Liver (tissue), 9 donors: Measurements from ENCODE around the gene PHGDH. TPM values are rescaled to one million over a fixed set of nuclear protein-coding genes. Genes with fewer than 3 reads are reported as not detected.

Experiments
- DNase-seq: peaks from one replicate; pipeline ENCODE4 v3.0.0-alpha.2; 2017; ENCODE audit warnings: low spot score
- H3K27ac ChIP-seq, 2 donors: one replicate each; pipeline ENCODE4 v1.7.0; 2013; ENCODE audit warnings: inconsistent platforms in 2 of 2, low read length in 2 of 2, control low read depth in 1 of 2, low read depth in 1 of 2, mild to moderate bottlenecking in 1 of 2
- H3K27me3 ChIP-seq, 4 donors: one replicate each; pipeline versions ENCODE4 v1.6.1 to v1.7.0; 2013; ENCODE audit warnings: low read length in 3 of 4, inconsistent platforms in 1 of 4, mild to moderate bottlenecking in 1 of 4, moderate library complexity in 1 of 4; ENCODE audit not compliant: control insufficient read depth in 4 of 4, insufficient read depth in 4 of 4
- H3K36me3 ChIP-seq, 4 donors: one replicate each; pipeline versions ENCODE4 v1.6.1 to v1.7.0; 2013; ENCODE audit warnings: low read length in 3 of 4, mild to moderate bottlenecking in 3 of 4, low read depth in 1 of 4, moderate library complexity in 1 of 4; ENCODE audit not compliant: control insufficient read depth in 4 of 4, insufficient read depth in 3 of 4
- H3K4me1 ChIP-seq, 4 donors: one replicate each; pipeline versions ENCODE4 v1.6.1 to v1.7.0; 2013; ENCODE audit warnings: low read length in 3 of 4, mild to moderate bottlenecking in 3 of 4, moderate library complexity in 1 of 4; ENCODE audit not compliant: control insufficient read depth in 4 of 4, insufficient read depth in 4 of 4
- H3K4me3 ChIP-seq, 3 donors: one replicate each; pipeline versions ENCODE4 v1.6.1 to v1.7.0; 2013; ENCODE audit warnings: low read length in 3 of 3, control low read depth in 1 of 3, low read depth in 1 of 3, mild to moderate bottlenecking in 1 of 3
- H3K9ac ChIP-seq, 2 donors: one replicate each; pipeline ENCODE4 v1.7.0; 2013; ENCODE audit warnings: low read length in 2 of 2, mild to moderate bottlenecking in 2 of 2, moderate library complexity in 2 of 2, control low read depth in 1 of 2, low read depth in 1 of 2
- H3K9me3 ChIP-seq, 4 donors: one replicate each; pipeline versions ENCODE4 v1.6.1 to v1.7.0; 2013; ENCODE audit warnings: low read length in 3 of 4; ENCODE audit not compliant: control insufficient read depth in 4 of 4
- EGR1 ChIP-seq, 2 donors: IDR thresholded peaks; 2 replicates each; pipeline ENCODE4 v1.6.1; 2016 to 2018; ENCODE audit warnings: antibody characterized with exemption in 2 of 2, low read depth in 2 of 2
- FOXA1 ChIP-seq: IDR thresholded peaks from 2 replicates; pipeline ENCODE4 v1.6.1; 2016; ENCODE audit warnings: antibody characterized with exemption
- FOXA2 ChIP-seq: IDR thresholded peaks from 2 replicates; pipeline ENCODE4 v1.6.1; 2016; ENCODE audit warnings: antibody characterized with exemption
- GABPA ChIP-seq, 2 donors: IDR thresholded peaks in 1 of 2; conservative IDR thresholded peaks in 1 of 2; 2 replicates each; pipeline ENCODE4 v1.6.1; 2016; ENCODE audit warnings: antibody characterized with exemption in 2 of 2, mild to moderate bottlenecking in 1 of 2, moderate library complexity in 1 of 2
- HNF4A ChIP-seq, 2 donors: conservative IDR thresholded peaks; 2 replicates each; pipeline ENCODE4 v1.6.1; 2016; ENCODE audit warnings: antibody characterized with exemption in 2 of 2, mild to moderate bottlenecking in 2 of 2
- HNF4G ChIP-seq: IDR thresholded peaks from 2 replicates; pipeline ENCODE4 v1.6.1; 2016; ENCODE audit warnings: antibody characterized with exemption
- JUND ChIP-seq, 2 donors: IDR thresholded peaks; 2 replicates each; pipeline ENCODE4 v1.6.1; 2016; ENCODE audit warnings: antibody characterized with exemption in 2 of 2
- NR2F2 ChIP-seq: IDR thresholded peaks from 2 replicates; pipeline ENCODE4 v1.6.1; 2016; ENCODE audit warnings: antibody characterized with exemption
- RAD21 ChIP-seq, 2 donors: IDR thresholded peaks; 2 replicates each; pipeline ENCODE4 v1.6.1; 2016; ENCODE audit warnings: antibody characterized with exemption in 2 of 2, mild to moderate bottlenecking in 2 of 2
- RXRA ChIP-seq, 2 donors: IDR thresholded peaks; 2 replicates each; pipeline ENCODE4 v1.6.1; 2017 to 2018; ENCODE audit warnings: antibody characterized with exemption in 2 of 2, mild to moderate bottlenecking in 1 of 2
- SP1 ChIP-seq: IDR thresholded peaks from 2 replicates; pipeline ENCODE4 v1.6.1; 2018; ENCODE audit warnings: antibody characterized with exemption, mild to moderate bottlenecking
- TAF1 ChIP-seq: conservative IDR thresholded peaks from 2 replicates; pipeline ENCODE4 v1.6.1; 2016; ENCODE audit warnings: antibody characterized with exemption, mild to moderate bottlenecking
- WGBS: extraction: QIAGEN DNeasy Blood & Tissue Kit; methylation state at CpG from one replicate; pipeline ENCODE4 v1.1.7; 2013; 5-methylcytosine and 5-hydroxymethylcytosine counted together
- polyA plus RNA-seq, 2 donors: library from polyadenylated mRNA; stranded (reverse) in 1 of 2; unstranded in 1 of 2; fragments of 200-250 nt in 1 of 2; fragments of >200 nt in 1 of 2; fragmentation: Nextera tagmentation in 1 of 2; extraction: Ambion mirVana in 1 of 2; gene quantifications; one replicate each; pipeline versions ENCODE4 v1.2.1 to v1.2.3, GENCODE V29; 2013 to 2015
- total RNA-seq, 2 donors: library from RNA; depleted of rRNA; stranded (reverse); fragments of >200 nt; gene quantifications; one replicate each; pipeline ENCODE4 v1.2.3, GENCODE V29; 2014
- TF ChIP-seq, protein P1 (sequence below): fragments of 150-350 bp; IDR thresholded peaks from 2 replicates; pipeline ENCODE4 v1.5.1; 2017; ENCODE audit warnings: improper control_type of control experiment, low read depth, low read length; ENCODE audit not compliant: missing input control
- TF ChIP-seq, protein P2 (sequence below): IDR thresholded peaks from 2 replicates; pipeline ENCODE4 v1.6.1; 2016; ENCODE audit warnings: antibody characterized with exemption
- TF ChIP-seq, protein P3 (sequence below): IDR thresholded peaks from 2 replicates; pipeline ENCODE4 v1.6.1; 2016; ENCODE audit warnings: antibody characterized with exemption
- donor health status: healthy.
- donor health status: healthy.
- donor health status: healthy.
- donor health status: healthy.
- donor health status: healthy.

PHGDH gene
- total and polyA plus RNA-seq, 4 donors, result 48.0 to 178 (median 80.5) TPM

DNA sequence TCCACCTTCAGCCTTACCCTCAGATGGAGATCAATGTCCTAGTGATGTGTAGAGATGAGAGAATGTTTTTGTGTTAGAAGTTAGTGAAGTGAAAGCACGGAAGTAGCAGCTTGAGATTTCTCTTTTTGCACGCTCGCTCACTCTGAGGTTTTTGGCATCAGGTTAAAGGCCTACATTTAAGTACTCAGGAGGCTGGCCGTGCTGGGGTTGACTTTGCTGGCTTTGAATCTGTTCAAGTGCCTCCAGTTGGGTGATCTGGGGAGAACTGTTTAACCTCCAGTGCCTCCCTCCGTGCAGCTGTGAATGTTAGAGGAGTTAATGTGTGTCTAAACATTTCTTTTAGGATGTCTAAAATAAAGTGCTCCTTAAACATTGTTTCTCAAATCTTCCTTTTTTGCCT, 13.9 kb downstream of the PHGDH start:
- no peak for DNase-seq
- Histone ChIP-seq H3K9ac (no peak overlapping the region), H3K4me1 (peaks cover 15 to 55% (median 44%) of the 10 kb centered on the region in 4 donors), H3K4me3 (no peak overlapping the region), H3K27ac (no peak overlapping the region), H3K27me3 (no peaks in the 10 kb centered on the region), H3K36me3 (peaks cover 0 to 17% (median 13%) of the 10 kb centered on the region in 4 donors), H3K9me3 (no peaks in the 10 kb centered on the region)
- 95% methylated on average over 5 of the region's 5 CpGs for WGBS
- TF ChIP-seq SP1 (no peak), TAF1 (no peak), RXRA (IDR thresholded peaks at IDR 0.05) (no peak), RAD21 (IDR thresholded peaks at IDR 0.05) (no peak), NR2F2 (no peak), FOXA1 (no peak), EGR1 (IDR thresholded peaks at IDR 0.05; ENCODE audit: low read depth in 2 of 2) (no peak), HNF4A (conservative IDR thresholded peaks at IDR 0.05) (no peak), JUND (IDR thresholded peaks at IDR 0.05) (no peak), FOXA2 (no peak), GABPA (IDR thresholded peaks at IDR 0.05 in 1 of 2, conservative IDR thresholded peaks at IDR 0.05 in 1 of 2) (no peak)
- TF ChIP-seq, protein P1, sequence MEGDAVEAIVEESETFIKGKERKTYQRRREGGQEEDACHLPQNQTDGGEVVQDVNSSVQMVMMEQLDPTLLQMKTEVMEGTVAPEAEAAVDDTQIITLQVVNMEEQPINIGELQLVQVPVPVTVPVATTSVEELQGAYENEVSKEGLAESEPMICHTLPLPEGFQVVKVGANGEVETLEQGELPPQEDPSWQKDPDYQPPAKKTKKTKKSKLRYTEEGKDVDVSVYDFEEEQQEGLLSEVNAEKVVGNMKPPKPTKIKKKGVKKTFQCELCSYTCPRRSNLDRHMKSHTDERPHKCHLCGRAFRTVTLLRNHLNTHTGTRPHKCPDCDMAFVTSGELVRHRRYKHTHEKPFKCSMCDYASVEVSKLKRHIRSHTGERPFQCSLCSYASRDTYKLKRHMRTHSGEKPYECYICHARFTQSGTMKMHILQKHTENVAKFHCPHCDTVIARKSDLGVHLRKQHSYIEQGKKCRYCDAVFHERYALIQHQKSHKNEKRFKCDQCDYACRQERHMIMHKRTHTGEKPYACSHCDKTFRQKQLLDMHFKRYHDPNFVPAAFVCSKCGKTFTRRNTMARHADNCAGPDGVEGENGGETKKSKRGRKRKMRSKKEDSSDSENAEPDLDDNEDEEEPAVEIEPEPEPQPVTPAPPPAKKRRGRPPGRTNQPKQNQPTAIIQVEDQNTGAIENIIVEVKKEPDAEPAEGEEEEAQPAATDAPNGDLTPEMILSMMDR, result no peak
- TF ChIP-seq, protein P2, sequence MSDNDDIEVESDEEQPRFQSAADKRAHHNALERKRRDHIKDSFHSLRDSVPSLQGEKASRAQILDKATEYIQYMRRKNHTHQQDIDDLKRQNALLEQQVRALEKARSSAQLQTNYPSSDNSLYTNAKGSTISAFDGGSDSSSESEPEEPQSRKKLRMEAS, result no peak
- TF ChIP-seq, protein P3, sequence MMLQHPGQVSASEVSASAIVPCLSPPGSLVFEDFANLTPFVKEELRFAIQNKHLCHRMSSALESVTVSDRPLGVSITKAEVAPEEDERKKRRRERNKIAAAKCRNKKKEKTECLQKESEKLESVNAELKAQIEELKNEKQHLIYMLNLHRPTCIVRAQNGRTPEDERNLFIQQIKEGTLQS, result no peak

DNA sequence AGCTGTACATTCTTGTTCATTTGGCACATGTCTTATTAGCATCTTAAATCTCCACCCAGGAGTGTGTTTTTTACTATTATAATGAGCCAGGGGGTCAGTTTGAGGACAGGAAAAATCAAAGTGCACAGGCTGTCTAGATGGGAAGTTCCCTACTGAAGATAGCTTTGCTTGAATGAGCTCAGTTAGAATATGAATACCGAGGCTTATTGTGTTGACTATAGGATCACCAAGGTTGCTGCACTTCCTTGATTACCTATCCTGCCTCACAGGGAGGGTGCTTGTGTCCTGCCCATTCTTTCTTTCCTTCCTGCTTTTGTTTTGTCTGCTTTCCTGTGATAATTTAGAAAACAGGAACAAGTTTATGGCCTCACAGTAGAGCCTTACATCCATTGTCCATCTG, 16.3 kb downstream of the PHGDH start:
- Histone ChIP-seq H3K9ac (no peak overlapping the region), H3K27me3 (no peaks in the 10 kb centered on the region), H3K9me3 (no peaks in the 10 kb centered on the region), H3K4me3 (no peak overlapping the region), H3K4me1 (peaks cover 10 to 52% (median 45%) of the 10 kb centered on the region in 4 donors), H3K36me3 (peaks cover 0 to 17% (median 13%) of the 10 kb centered on the region in 4 donors), H3K27ac (no peak overlapping the region)
- WGBS, result 19% methylated on average over 1 of the region's 1 CpG
- TF ChIP-seq JUND (IDR thresholded peaks at IDR 0.05), result no peak
- TF ChIP-seq HNF4G, result no peak
- TF ChIP-seq, protein P2, result no peak
- no peak for TF ChIP-seq FOXA1
- no peak for TF ChIP-seq NR2F2
- TF ChIP-seq, protein P3, result no peak
- TF ChIP-seq, protein P1, result no peak
- TF ChIP-seq HNF4A (conservative IDR thresholded peaks at IDR 0.05), result no peak
- no peak for TF ChIP-seq GABPA (IDR thresholded peaks at IDR 0.05 in 1 of 2, conservative IDR thresholded peaks at IDR 0.05 in 1 of 2)
- TF ChIP-seq SP1, result no peak
- no peak for DNase-seq
